Myometrial cell (primary cell): Measurements from ENCODE around the gene GIMAP8. TPM values are rescaled to one million over a fixed set of nuclear protein-coding genes. Genes with fewer than 3 reads are reported as not detected.

Experiments used
- total RNA-seq: library from RNA; depleted of rRNA; stranded (reverse); fragments of >200 nt; gene quantifications from 2 replicates; pipeline ENCODE4 v1.2.3, GENCODE V29; 2015

Gene GIMAP8
- total RNA-seq = not detected in 2 replicates

GRCh38 chr7:150450491-150451001 is at the start of gene GIMAP8:
GIMAP8 (plus strand) TSS chr7:150450630; CDS start chr7:150466699, 16,069 bp downstream.

GRCh38 chr7:150514748-150515222 is 64.4 kb downstream of the GIMAP8 start, which contains the start of gene GIMAP7:
GIMAP7 (plus strand) TSS chr7:150514872; CDS start chr7:150519975, 5,103 bp downstream.

Other genes with a start within 250 kb of the GIMAP8 start
- 1.7 and 3.9 TPM in 2 replicates for gene LRRC61, start 127.3 kb upstream of the GIMAP8 start, total RNA-seq
- 4.6 TPM in 1 of 2 replicates, not detected in the other for gene ACTR3C, start 127.1 kb upstream of the GIMAP8 start, total RNA-seq
- gene RARRES2, start 109.0 kb upstream of the GIMAP8 start, total RNA-seq = 0.86 and 4.8 TPM in 2 replicates
- gene REPIN1, start 81.8 kb upstream of the GIMAP8 start, total RNA-seq = 64.2 and 73.5 TPM in 2 replicates
- gene ZNF775, start 71.3 kb upstream of the GIMAP8 start, total RNA-seq = 5.7 and 13.3 TPM in 2 replicates
- gene GIMAP7, start 64.2 kb downstream of the GIMAP8 start, total RNA-seq = not detected in 2 replicates
- not detected in 2 replicates for gene GIMAP4, start 116.8 kb downstream of the GIMAP8 start, total RNA-seq
- gene GIMAP6, start 181.8 kb downstream of the GIMAP8 start, total RNA-seq = not detected in 2 replicates
- 1.2 TPM in 1 of 2 replicates, not detected in the other for gene GIMAP2, start 235.1 kb downstream of the GIMAP8 start, total RNA-seq